NT2/D1 (cell line): ENCODE data around the gene KRTAP1-3.
"Not testable (repeated sequence)": the region's sequence is repeated elsewhere in the genome, so short reads cannot be mapped to it uniquely, and the experiment has no call there.

ENCODE experiments used
- SUZ12 ChIP-seq: IDR thresholded peaks from 2 replicates; pipeline ENCODE4 v1.6.1; 2011; ENCODE audit not compliant: insufficient read length, insufficient read depth; ENCODE audit errors: extremely low read depth
- ZNF274 ChIP-seq: IDR thresholded peaks from 2 replicates; pipeline ENCODE4 v1.6.1; 2011; ENCODE audit warnings: mild to moderate bottlenecking, low read depth, low read length

DNA sequence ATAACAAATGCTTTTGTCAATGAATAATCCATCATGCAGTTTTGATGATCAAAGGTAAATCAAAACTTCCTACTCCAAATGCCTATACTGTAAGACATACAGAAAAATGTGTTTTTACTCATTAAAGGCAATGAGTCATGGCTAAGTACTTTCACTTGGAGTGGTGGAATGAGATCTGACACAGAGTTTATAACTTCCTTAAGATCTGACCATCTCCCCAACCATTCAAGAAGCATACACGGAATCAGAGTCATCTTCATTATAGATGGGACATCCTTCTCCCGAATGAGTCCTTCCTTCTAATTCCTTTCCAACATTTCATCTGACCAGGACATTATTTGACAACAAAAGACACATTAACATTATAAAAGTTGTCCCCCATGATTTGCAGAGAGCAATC is 48.8 kb upstream of the KRTAP1-3 start:
- TF ChIP-seq ZNF274, SUZ12: not testable (repeated sequence)
